ENCODE data around the gene CD19.
"Not testable (repeated sequence)": the region's sequence is repeated elsewhere in the genome, so short reads cannot be mapped to it uniquely, and the experiment has no call there.

Gene CD19

GRCh38 chr16:28931801-28932225, at the start of gene CD19:
Gene CD19, plus strand, starts transcription at chr16:28931971. Its CDS starts 30 bp downstream, at chr16:28932001.
- no peak for DNase-seq

- no peak for DNase-seq
These were observed 49.1 kb upstream of the CD19 start for GRCh38 chr16:28882551-28883160.

- DNase-seq = no peak
These were observed 48.4 kb upstream of the CD19 start for GRCh38 chr16:28883221-28883996.

GRCh38 chr16:28884045-28884444, 47.7 kb upstream of the CD19 start:
- no peak for DNase-seq

- DNase-seq = no peak
These were observed 44.8 kb upstream of the CD19 start for GRCh38 chr16:28886945-28887344.

GRCh38 chr16:28890355-28890754, 41.4 kb upstream of the CD19 start:
- not testable (repeated sequence) for DNase-seq

GRCh38 chr16:28891964-28892890, 39.5 kb upstream of the CD19 start:
- no peak for DNase-seq

- DNase-seq = no peak
These were observed 38.5 kb upstream of the CD19 start for GRCh38 chr16:28893291-28893690.

- DNase-seq = no peak
These were observed 36.2 kb upstream of the CD19 start for GRCh38 chr16:28895609-28896008.

- DNase-seq = no peak
These were observed 33.9 kb upstream of the CD19 start for GRCh38 chr16:28897826-28898225.

GRCh38 chr16:28898266-28898665, 33.5 kb upstream of the CD19 start:
- no peak for DNase-seq

- DNase-seq = no peak
These were observed 32.8 kb upstream of the CD19 start for GRCh38 chr16:28898942-28899341.

- DNase-seq = no peak
These were observed 31.7 kb upstream of the CD19 start for GRCh38 chr16:28899882-28900590.

GRCh38 chr16:28900601-28901000, 31.2 kb upstream of the CD19 start:
- DNase-seq = no peak

GRCh38 chr16:28901862-28902261, 29.9 kb upstream of the CD19 start:
- no peak for DNase-seq

GRCh38 chr16:28902909-28903308, 28.9 kb upstream of the CD19 start:
- no peak for DNase-seq

GRCh38 chr16:28903344-28904042, 28.3 kb upstream of the CD19 start:
- no peak for DNase-seq

- no peak for DNase-seq
These were observed 27.4 kb upstream of the CD19 start for GRCh38 chr16:28904363-28904762.

GRCh38 chr16:28904828-28905227, 26.9 kb upstream of the CD19 start:
- no peak for DNase-seq

GRCh38 chr16:28905229-28905754, 26.5 kb upstream of the CD19 start:
- DNase-seq = no peak

GRCh38 chr16:28905800-28906372, 25.9 kb upstream of the CD19 start:
- DNase-seq = no peak

All from CD4-positive, alpha-beta T cell treated with Interleukin-12 subunit alpha and Interleukin-12 subunit beta, for 1 hour (primary cell).